Gastrocnemius medialis (tissue), 4 donors: ENCODE data around the gene RPAP3. TPM values are rescaled to one million over a fixed set of nuclear protein-coding genes. Genes with fewer than 3 reads are reported as not detected.

Source experiments
- ATAC-seq, 2 donors: fragments of 150-250 bp; one replicate each; pipeline ENCODE4 v1.9.1; 2016
- DNase-seq, 2 donors: peaks; one replicate each; pipeline ENCODE4 v3.0.0-alpha.2; 2019
- H3K27ac ChIP-seq, 4 donors: fragments of 200-600 bp; sonication (generic); 1 replicate in 1 of 4; 2 replicates in 3 of 4; pipeline ENCODE4 v1.5.1; 2016 to 2018; ENCODE audit warnings: mild to moderate bottlenecking in 2 of 4, moderate library complexity in 1 of 4
- H3K27me3 ChIP-seq, 3 donors: fragments of 200-600 bp; sonication (generic) in 2 of 3; 1 replicate in 1 of 3; 2 replicates in 2 of 3; pipeline versions ENCODE4 v1.5.1 to v1.6.0; 2016 to 2019; ENCODE audit warnings: mild to moderate bottlenecking in 1 of 3, moderate library complexity in 1 of 3
- H3K36me3 ChIP-seq, 2 donors: fragments of 200-600 bp; sonication (generic) in 1 of 2; one replicate each; pipeline ENCODE4 v1.5.1; 2017 to 2018
- H3K4me1 ChIP-seq, 2 donors: fragments of 200-600 bp; sonication (generic) in 1 of 2; one replicate each; pipeline ENCODE4 v1.5.1; 2016 to 2017; ENCODE audit warnings: mild to moderate bottlenecking in 2 of 2
- H3K4me3 ChIP-seq, 4 donors: fragments of 200-600 bp; sonication (generic) in 3 of 4; 1 replicate in 1 of 4; 2 replicates in 3 of 4; pipeline ENCODE4 v1.5.1; 2016 to 2019; ENCODE audit warnings: mild to moderate bottlenecking in 2 of 4
- H3K9me3 ChIP-seq, 3 donors: fragments of 200-600 bp; sonication (generic) in 2 of 3; 1 replicate in 1 of 3; 2 replicates in 2 of 3; pipeline ENCODE4 v1.5.1; 2016 to 2019
- POLR2A ChIP-seq, 2 donors: fragments of 450-650 bp; IDR thresholded peaks; one replicate each; pipeline ENCODE4 v1.6.1; 2017; ENCODE audit warnings: antibody characterized with exemption in 2 of 2, mild to moderate bottlenecking in 2 of 2, moderate library complexity in 2 of 2
- in situ Hi-C, 4 donors: fragments of 200-750 bp; cut with MboI; loops; one replicate each; pipeline versions ENCODE4 v1.15.0 to v1.8.0; 2017; ENCODE audit warnings: low sequenced_read_pairs in 4 of 4
- intact Hi-C: fragments of 100-400 bp; cut with DNase I; formaldehyde crosslinking; loops from one replicate; pipeline ENCODE4 v1.15.1; 2023; ENCODE audit warnings: low total_unique reads
- total RNA-seq, 4 donors: library from RNA; depleted of rRNA; stranded (reverse); fragments of >200 nt; gene quantifications; one replicate each; pipeline versions ENCODE4 v1.1.0 to v1.2.3, GENCODE V29; 2016
- TF ChIP-seq, protein P1 (sequence below), 5 experiments: fragments of 450-650 bp in 3 of 5; fragments of 200-600 bp in 2 of 5; sonication (generic) in 2 of 5; IDR thresholded peaks in 4 of 5; conservative IDR thresholded peaks in 1 of 5; 1 replicate in 4 of 5; 2 replicates in 1 of 5; pipeline ENCODE4 v1.5.1; 2016 to 2019; ENCODE audit warnings: antibody characterized with exemption in 5 of 5, mild to moderate bottlenecking in 3 of 5, moderate library complexity in 3 of 5

Gene RPAP3
- total RNA-seq, 4 donors from 2014 or later = 15.1 to 24.8 (median 20.5) TPM

GRCh38 chr12:47750916-47751470, 45.2 kb upstream of the RPAP3 start:
- TF ChIP-seq, protein P1, sequence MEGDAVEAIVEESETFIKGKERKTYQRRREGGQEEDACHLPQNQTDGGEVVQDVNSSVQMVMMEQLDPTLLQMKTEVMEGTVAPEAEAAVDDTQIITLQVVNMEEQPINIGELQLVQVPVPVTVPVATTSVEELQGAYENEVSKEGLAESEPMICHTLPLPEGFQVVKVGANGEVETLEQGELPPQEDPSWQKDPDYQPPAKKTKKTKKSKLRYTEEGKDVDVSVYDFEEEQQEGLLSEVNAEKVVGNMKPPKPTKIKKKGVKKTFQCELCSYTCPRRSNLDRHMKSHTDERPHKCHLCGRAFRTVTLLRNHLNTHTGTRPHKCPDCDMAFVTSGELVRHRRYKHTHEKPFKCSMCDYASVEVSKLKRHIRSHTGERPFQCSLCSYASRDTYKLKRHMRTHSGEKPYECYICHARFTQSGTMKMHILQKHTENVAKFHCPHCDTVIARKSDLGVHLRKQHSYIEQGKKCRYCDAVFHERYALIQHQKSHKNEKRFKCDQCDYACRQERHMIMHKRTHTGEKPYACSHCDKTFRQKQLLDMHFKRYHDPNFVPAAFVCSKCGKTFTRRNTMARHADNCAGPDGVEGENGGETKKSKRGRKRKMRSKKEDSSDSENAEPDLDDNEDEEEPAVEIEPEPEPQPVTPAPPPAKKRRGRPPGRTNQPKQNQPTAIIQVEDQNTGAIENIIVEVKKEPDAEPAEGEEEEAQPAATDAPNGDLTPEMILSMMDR (IDR thresholded peaks at IDR 0.05 in 4 of 5, conservative IDR thresholded peaks at IDR 0.05 in 1 of 5) = no peak
- TF ChIP-seq POLR2A (IDR thresholded peaks at IDR 0.05) = no peak
- no peak for DNase-seq
- H3K27me3 ChIP-seq = no peaks in the 10 kb centered on the region
- peak overlapping the region in 3 of 4 donors; percentile 18 to 82 (median 75) for H3K27ac ChIP-seq
- ATAC-seq = no peak
- intact Hi-C loops (no loop called here), in situ Hi-C loops (no loop called here)
- no peak overlapping the region for H3K4me3 ChIP-seq
- no peaks in the 10 kb centered on the region for H3K36me3 ChIP-seq
- peaks cover 33 to 42% of the 10 kb centered on the region in 2 donors for H3K4me1 ChIP-seq
- H3K9me3 ChIP-seq = no peaks in the 10 kb centered on the region

DNA sequence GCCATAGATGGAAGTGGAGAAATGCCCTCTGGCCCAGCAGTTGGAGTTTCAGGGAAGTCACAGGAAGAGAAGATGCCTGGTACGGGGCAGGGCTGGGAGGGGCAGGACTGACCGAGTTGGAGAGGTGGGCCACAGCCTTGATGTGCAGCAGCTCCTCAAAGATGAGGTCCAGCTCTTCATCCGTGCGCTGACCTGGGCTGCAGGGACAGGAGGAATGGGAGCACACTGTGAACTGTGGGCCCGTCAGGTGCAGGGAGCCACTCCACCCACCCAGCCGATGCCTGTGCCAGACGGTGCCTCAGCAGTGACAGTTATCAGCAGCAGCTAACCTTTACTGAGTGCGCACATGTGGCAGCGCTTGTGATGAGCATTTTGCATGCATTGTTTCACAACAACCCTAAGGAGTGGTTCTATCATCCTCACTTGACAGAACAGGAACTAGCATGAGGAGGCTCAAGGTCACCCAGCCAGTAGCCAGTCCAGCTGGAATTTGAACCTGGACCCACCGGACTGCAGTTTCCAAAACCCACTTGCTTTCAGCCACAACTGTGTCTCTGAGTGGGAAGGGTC, 44.5 kb upstream of the RPAP3 start:
- Histone ChIP-seq H3K27me3 (no peaks in the 10 kb centered on the region), H3K27ac (peak overlapping the region in 1 of 4 donors; percentile 75), H3K4me3 (no peak overlapping the region), H3K9me3 (no peaks in the 10 kb centered on the region), H3K36me3 (no peaks in the 10 kb centered on the region), H3K4me1 (peaks cover 33 to 41% of the 10 kb centered on the region in 2 donors)
- DNase-seq = no peak
- no peak for ATAC-seq
- in situ Hi-C loops (no loop called here), intact Hi-C loops (no loop called here)
- TF ChIP-seq, protein P1 (IDR thresholded peaks at IDR 0.05 in 4 of 5, conservative IDR thresholded peaks at IDR 0.05 in 1 of 5) = no peak
- TF ChIP-seq POLR2A (IDR thresholded peaks at IDR 0.05) = no peak

DNA sequence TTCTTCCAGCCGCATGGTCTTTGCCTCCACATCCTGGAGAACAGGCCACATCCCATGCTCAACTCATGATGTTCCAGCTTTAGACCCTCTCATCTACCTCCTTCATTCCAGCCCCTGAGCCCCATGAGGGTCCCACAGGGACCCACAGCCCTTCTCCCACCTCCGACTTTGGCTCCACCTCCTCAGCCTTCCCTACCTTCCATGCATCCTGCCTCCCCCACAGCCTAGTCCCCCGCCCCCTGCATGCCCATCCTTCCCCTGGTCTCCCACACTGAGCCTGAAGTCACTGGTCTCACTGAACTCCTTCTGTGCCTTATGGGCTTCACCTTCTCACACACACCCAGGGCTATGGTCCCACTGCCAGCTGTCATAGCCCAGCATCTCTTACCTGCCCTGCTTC, 43.1 kb upstream of the RPAP3 start:
- ATAC-seq = no peak
- H3K27me3 ChIP-seq = no peaks in the 10 kb centered on the region
- H3K27ac ChIP-seq = no peak overlapping the region
- H3K4me3 ChIP-seq = no peak overlapping the region
- no peaks in the 10 kb centered on the region for H3K36me3 ChIP-seq
- DNase-seq = no peak
- intact Hi-C loops = no loop called here
- TF ChIP-seq POLR2A (IDR thresholded peaks at IDR 0.05) = no peak
- TF ChIP-seq, protein P1 (IDR thresholded peaks at IDR 0.05 in 4 of 5, conservative IDR thresholded peaks at IDR 0.05 in 1 of 5) = no peak
- H3K4me1 ChIP-seq = peaks cover 24 to 27% of the 10 kb centered on the region in 2 donors
- H3K9me3 ChIP-seq = no peaks in the 10 kb centered on the region
- in situ Hi-C loops = loop anchor here in 2 of 4 donors (25.0 kb wide), 1 partner anchor 88 kb away; no protein-coding TSS in a partner anchor

DNA sequence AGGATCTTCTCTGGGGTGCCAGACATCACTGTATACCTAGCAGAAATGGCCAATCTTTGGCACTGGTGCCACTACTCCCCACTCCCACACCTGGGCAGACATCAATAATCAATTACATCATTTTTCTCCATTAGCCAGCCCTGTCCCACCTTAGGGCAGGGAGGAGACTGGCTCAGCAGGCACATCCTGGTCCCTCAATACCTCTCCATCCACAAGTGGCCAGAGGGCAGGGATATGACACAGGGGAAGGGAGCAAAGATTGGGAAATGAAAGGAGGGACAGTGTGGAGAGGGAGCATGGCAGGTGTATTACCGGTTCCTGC, 42.6 kb upstream of the RPAP3 start:
- H3K27me3 ChIP-seq = no peaks in the 10 kb centered on the region
- no peaks in the 10 kb centered on the region for H3K36me3 ChIP-seq
- no peaks in the 10 kb centered on the region for H3K9me3 ChIP-seq
- TF ChIP-seq, protein P1 (IDR thresholded peaks at IDR 0.05 in 4 of 5, conservative IDR thresholded peaks at IDR 0.05 in 1 of 5) = no peak
- no peak for TF ChIP-seq POLR2A (IDR thresholded peaks at IDR 0.05)
- ATAC-seq (no peak), DNase-seq (no peak)
- in situ Hi-C loops = loop anchor here in 2 of 4 donors (25.0 kb wide), 1 partner anchor 89 kb away; no protein-coding TSS in a partner anchor
- peaks cover 20 to 23% of the 10 kb centered on the region in 2 donors for H3K4me1 ChIP-seq
- no peak overlapping the region for H3K4me3 ChIP-seq
- intact Hi-C loops = no loop called here
- no peak overlapping the region for H3K27ac ChIP-seq
